IMR-90 (cell line): ENCODE results near the gene DESI1. TPM values are rescaled to one million over a fixed set of nuclear protein-coding genes. Genes with fewer than 3 reads are reported as not detected.
"Not testable (repeated sequence)": the region's sequence is repeated elsewhere in the genome, so short reads cannot be mapped to it uniquely, and the experiment has no call there.

Experiments used
- ATAC-seq: fragments of 200-7000 bp; cut with Tn5 transposase; 2 replicates; pipeline ENCODE4 v1.9.1; 2020; ENCODE audit warnings: low read depth, mild to moderate bottlenecking, moderate library complexity
- BruUV-seq: library from RNA; stranded (reverse); fragments of 400-500 nt; replicated peaks from 2 replicates; lab custom pipeline; 2021; lab: Mats Ljungman, UMichigan
- CTCF ChIA-PET: fragments of 300-600 bp; formaldehyde crosslinking; extraction: SDS; loops from one replicate; lab custom pipeline; 2021; ENCODE audit warnings: antibody characterized with exemption; lab: Yijun Ruan, JAX
- POLR2A ChIA-PET: fragments of 300-600 bp; sonication (Branson Sonifier 250); formaldehyde crosslinking; loops from one replicate; lab custom pipeline; 2022; ENCODE audit warnings: antibody characterized with exemption; ENCODE audit not compliant: unreplicated experiment; lab: Charles Lee
- DNase-seq: peaks from one replicate; pipeline ENCODE4 v3.0.0; 2013
- H2AFZ ChIP-seq: replicated peaks from 2 replicates; pipeline ENCODE3; 2013; ENCODE audit warnings: low read length, mild to moderate bottlenecking; ENCODE audit not compliant: poor library complexity
- H2AK5ac ChIP-seq: 2 replicates; pipeline ENCODE4 v1.6.1; 2013; ENCODE audit warnings: low read depth, low read length, inconsistent platforms
- H2AK9ac ChIP-seq: replicated peaks from 2 replicates; pipeline ENCODE3; 2013; ENCODE audit warnings: mild to moderate bottlenecking, low read depth, low read length, moderate library complexity; ENCODE audit not compliant: poor library complexity
- H2BK120ac ChIP-seq: 2 replicates; pipeline ENCODE4 v1.6.1; 2013; ENCODE audit warnings: low read depth, low read length, inconsistent platforms
- H2BK15ac ChIP-seq: 3 replicates; pipeline ENCODE4 v1.6.1; 2013; ENCODE audit warnings: low read depth, low read length, inconsistent platforms
- H2BK20ac ChIP-seq: 2 replicates; pipeline ENCODE4 v1.6.1; 2013; ENCODE audit warnings: low read depth, mild to moderate bottlenecking, inconsistent platforms, low read length, moderate library complexity
- H2BK5ac ChIP-seq: 2 replicates; pipeline ENCODE4 v1.6.1; 2013; ENCODE audit warnings: mild to moderate bottlenecking, low read depth, low read length, inconsistent platforms; ENCODE audit not compliant: poor library complexity, severe bottlenecking
- H3K14ac ChIP-seq: replicated peaks from 2 replicates; pipeline ENCODE4 v1.6.1; 2013; ENCODE audit warnings: low read depth, low read length, inconsistent platforms
- H3K18ac ChIP-seq: 2 replicates; pipeline ENCODE4 v1.6.1; 2013; ENCODE audit warnings: low read depth, low read length, control low read depth
- H3K23ac ChIP-seq: 2 replicates; pipeline ENCODE4 v1.6.1; 2013; ENCODE audit warnings: low read depth, low read length, inconsistent platforms
- H3K27ac ChIP-seq: 2 replicates; pipeline ENCODE4 v1.5.1; 2013; ENCODE audit warnings: mild to moderate bottlenecking, control low read depth, low read length; ENCODE audit not compliant: insufficient read depth
- H3K27me3 ChIP-seq: 2 replicates; pipeline ENCODE4 v1.6.1; 2013; ENCODE audit warnings: low read length; ENCODE audit not compliant: control insufficient read depth, insufficient read depth
- H3K36me3 ChIP-seq: 2 replicates; pipeline ENCODE4 v1.6.1; 2013; ENCODE audit warnings: low read length, mixed read lengths; ENCODE audit not compliant: control insufficient read depth, insufficient read depth
- H3K4ac ChIP-seq: 2 replicates; pipeline ENCODE4 v1.6.1; 2013; ENCODE audit warnings: low read depth, low read length, inconsistent platforms
- H3K4me1 ChIP-seq: 2 replicates; pipeline ENCODE4 v1.6.1; 2013; ENCODE audit warnings: low read length, mixed read lengths; ENCODE audit not compliant: control insufficient read depth, insufficient read depth
- H3K4me2 ChIP-seq: 2 replicates; pipeline ENCODE4 v1.6.1; 2013; ENCODE audit warnings: low read depth, mild to moderate bottlenecking, control low read depth, low read length, moderate library complexity
- H3K4me3 ChIP-seq: 2 replicates; pipeline ENCODE4 v1.5.1; 2013; ENCODE audit warnings: low read depth, mild to moderate bottlenecking, control low read depth, low read length, moderate library complexity; ENCODE audit not compliant: insufficient read depth
- H3K56ac ChIP-seq: 2 replicates; pipeline ENCODE4 v1.6.1; 2013; ENCODE audit warnings: low read length, inconsistent platforms; ENCODE audit not compliant: insufficient read depth; ENCODE audit errors: extremely low read depth
- H3K79me1 ChIP-seq, 2 experiments: 2 replicates each; pipeline ENCODE4 v1.6.1; 2013; ENCODE audit warnings: low read length in 2 of 2, inconsistent platforms in 1 of 2, low read depth in 1 of 2
- H3K9ac ChIP-seq: 2 replicates; pipeline ENCODE4 v1.6.1; 2013; ENCODE audit warnings: low read depth, low read length, control low read depth
- H3K9me1 ChIP-seq: 2 replicates; pipeline ENCODE4 v1.6.1; 2013; ENCODE audit warnings: low read length, inconsistent platforms; ENCODE audit not compliant: insufficient read depth
- H3K9me3 ChIP-seq: 2 replicates; pipeline ENCODE4 v1.6.1; 2013; ENCODE audit warnings: low read length; ENCODE audit not compliant: control insufficient read depth, insufficient read depth
- H4K20me1 ChIP-seq: 2 replicates; pipeline ENCODE4 v1.6.1; 2013; ENCODE audit warnings: low read length, inconsistent platforms; ENCODE audit not compliant: insufficient read depth
- H4K5ac ChIP-seq: 2 replicates; pipeline ENCODE4 v1.6.1; 2013; ENCODE audit warnings: mild to moderate bottlenecking, low read depth, low read length, control low read depth
- H4K8ac ChIP-seq, 2 experiments: 2 replicates each; pipeline ENCODE4 v1.6.1; 2013; ENCODE audit warnings: low read depth in 2 of 2, low read length in 2 of 2, control low read depth in 1 of 2, inconsistent platforms in 1 of 2
- H4K91ac ChIP-seq: 2 replicates; pipeline ENCODE4 v1.6.1; 2013; ENCODE audit warnings: low read depth, low read length, inconsistent platforms; ENCODE audit not compliant: insufficient read depth
- CEBPB ChIP-seq: IDR thresholded peaks from 2 replicates; pipeline ENCODE4 v1.6.1; 2012; ENCODE audit warnings: low read depth, low read length, improper control_type of control experiment
- MAZ ChIP-seq: IDR thresholded peaks from 2 replicates; pipeline ENCODE4 v1.6.1; 2012; ENCODE audit warnings: low read depth, mild to moderate bottlenecking, low read length, improper control_type of control experiment, moderate library complexity, borderline replicate concordance
- POLR2A ChIP-seq: IDR thresholded peaks from 2 replicates; pipeline ENCODE4 v1.6.1; 2012; ENCODE audit warnings: mild to moderate bottlenecking, low read depth, low read length
- WGBS, 2 experiments: methylation state at CpG; one replicate each; pipeline versions ENCODE4 v1.1.5 to v1.1.7; 2013; ENCODE audit warnings: missing lambda C conversion rate in 2 of 2; ENCODE audit not compliant: insufficient read length in 1 of 2; ENCODE audit errors: extremely low coverage in 2 of 2; 5-methylcytosine and 5-hydroxymethylcytosine counted together
- dilution Hi-C: fragments of 300-500 bp; cut with HindIII; formaldehyde crosslinking; loops from one replicate; pipeline ENCODE4 v1.14.3; 2018; ENCODE audit warnings: low sequenced_read_pairs; ENCODE audit not compliant: unreplicated experiment
- in situ Hi-C: fragments of 300-500 bp; cut with MboI; formaldehyde crosslinking; loops from 3 replicates; pipeline ENCODE4 v1.14.3; 2019; ENCODE audit warnings: low sequenced_read_pairs, inconsistent platforms, mixed read lengths
- intact Hi-C: fragments of 100-400 bp; cut with micrococcal nuclease; formaldehyde crosslinking; loops from 2 replicates; pipeline ENCODE4 v1.10.0; 2022
- polyA plus RNA-seq, 3 experiments: library from polyadenylated mRNA; depleted of rRNA; stranded (reverse); fragments of >200 nt; gene quantifications; 2 replicates each; pipeline ENCODE4 v1.2.3, GENCODE V29; 2012; ENCODE audit warnings: low replicate concordance in 1 of 3
- total RNA-seq: library from RNA; depleted of rRNA; stranded (reverse); fragments of >200 nt; gene quantifications from 2 replicates; pipeline ENCODE4 v1.2.3, GENCODE V29; 2012

DESI1 gene
- total and polyA plus RNA-seq, 2 of the 4 experiments (the other 2 are of a cell fraction) = 14.5 to 24.9 TPM

DNA sequence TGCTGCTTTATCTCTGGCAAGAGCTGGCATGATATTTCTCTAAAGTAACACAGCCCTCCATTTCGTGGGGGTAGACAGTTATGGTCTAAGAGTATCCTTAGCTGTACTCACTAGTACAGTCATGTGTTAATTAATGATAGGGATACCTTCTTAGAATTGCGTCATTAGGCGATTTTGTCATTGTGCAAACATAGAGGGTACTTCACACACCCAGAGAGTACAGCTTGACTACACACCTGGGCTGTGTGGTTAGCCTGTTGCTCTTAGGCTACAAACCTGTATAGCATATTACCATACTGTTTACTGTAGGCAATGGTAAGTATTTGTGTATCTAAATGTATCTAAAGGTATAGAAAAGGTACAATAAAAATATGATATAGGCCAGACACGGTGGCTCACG lies 17.3 kb upstream of the DESI1 start:
- no peak overlapping the region for H2AK9ac ChIP-seq
- BruUV-seq = no TSS peak
- 90% methylated on average over 2 of the region's 5 CpGs; no CpG with 5 or more reads in 1 of the 2 experiments for WGBS, 2 experiments
- H3K4me3 ChIP-seq = no peak overlapping the region
- no peak overlapping the region for H2AK5ac ChIP-seq
- no peak overlapping the region for H2BK5ac ChIP-seq
- no peaks in the 10 kb centered on the region for H3K4me1 ChIP-seq
- no peak overlapping the region for H2BK120ac ChIP-seq
- peaks cover 66% of the 10 kb centered on the region for H3K36me3 ChIP-seq
- DNase-seq (no peak), ATAC-seq (no peak)
- H3K9me3 ChIP-seq = no peaks in the 10 kb centered on the region
- ChIA-PET CTCF (interaction anchor here (0.6 kb wide), 1 partner anchor 220 kb away, joined by 3 read pairs; no protein-coding TSS in a partner anchor), POLR2A (no interaction called here)
- in situ Hi-C loops (no loop called here), intact Hi-C loops (no loop called here), dilution Hi-C loops (no loop called here)
- H3K27me3 ChIP-seq = no peaks in the 10 kb centered on the region
- no peak overlapping the region for H3K56ac ChIP-seq
- H3K9me1 ChIP-seq = peaks cover 7% of the 10 kb centered on the region; the same call in 1 of the 2 replicates
- 0 out of 2 replicates have a peak, but pooled peaks have one; percentile 29 for TF ChIP-seq CEBPB
- TF ChIP-seq MAZ = no peak
- TF ChIP-seq POLR2A = no peak
- H2BK15ac ChIP-seq = no peak overlapping the region
- H4K20me1 ChIP-seq = peaks cover 16% of the 10 kb centered on the region
- no peak overlapping the region for H3K23ac ChIP-seq
- no peak overlapping the region for H3K4me2 ChIP-seq
- H2BK20ac ChIP-seq = no peak overlapping the region
- no peak overlapping the region for H3K4ac ChIP-seq
- H4K5ac ChIP-seq = no peak overlapping the region
- no peak overlapping the region for H3K14ac ChIP-seq
- H3K79me1 ChIP-seq = peaks cover 41 to 56% of the 10 kb centered on the region in 2 experiments
- H2AFZ ChIP-seq = no peak overlapping the region
- H4K8ac ChIP-seq = no peak overlapping the region
- H4K91ac ChIP-seq = no peak overlapping the region
- H3K9ac ChIP-seq = no peak overlapping the region
- H3K27ac ChIP-seq = no peak overlapping the region
- H3K18ac ChIP-seq = no peak overlapping the region

DNA sequence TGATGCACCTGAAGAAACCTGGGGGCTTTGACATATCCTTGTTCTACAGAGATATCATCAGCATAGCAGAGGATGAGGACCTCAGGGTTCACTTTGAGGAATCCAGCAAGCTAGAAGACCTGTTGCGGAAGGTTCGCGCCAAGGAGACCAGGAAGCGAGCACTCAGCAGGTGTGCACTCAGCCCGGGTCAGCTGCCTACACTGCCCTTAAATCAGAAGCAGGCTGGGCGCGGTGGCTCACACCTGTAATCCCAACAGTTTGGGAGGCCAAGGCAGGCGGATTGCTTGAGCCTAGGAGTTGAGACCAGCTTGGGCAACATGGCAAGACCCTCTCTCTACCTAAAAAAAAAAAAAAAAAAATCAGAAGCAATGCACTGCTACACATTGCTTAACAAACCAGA lies 16.8 kb upstream of the DESI1 start:
- H2AK5ac ChIP-seq, intact Hi-C loops, POLR2A ChIA-PET, H3K4ac ChIP-seq, H2BK120ac ChIP-seq, H3K23ac ChIP-seq, in situ Hi-C loops, H2BK5ac ChIP-seq, H3K4me1 ChIP-seq, H3K9ac ChIP-seq, H3K18ac ChIP-seq, H4K5ac ChIP-seq, DNase-seq, H3K56ac ChIP-seq, ATAC-seq, H2AK9ac ChIP-seq, H2BK20ac ChIP-seq, H3K4me3 ChIP-seq, H4K91ac ChIP-seq, H3K14ac ChIP-seq, CTCF ChIA-PET, H3K9me1 ChIP-seq, H2BK15ac ChIP-seq, H3K27me3 ChIP-seq, BruUV-seq, H3K4me2 ChIP-seq, H2AFZ ChIP-seq, dilution Hi-C loops, H4K8ac ChIP-seq, H3K27ac ChIP-seq, H3K9me3 ChIP-seq: not testable (repeated sequence)
- H3K36me3 ChIP-seq = peaks cover 62% of the 10 kb centered on the region
- H3K79me1 ChIP-seq = peaks cover 38 to 53% of the 10 kb centered on the region in 2 experiments
- 100% methylated on average over 3 of the region's 8 CpGs; no CpG with 5 or more reads in 1 of the 2 experiments for WGBS, 2 experiments
- H4K20me1 ChIP-seq = peaks cover 14% of the 10 kb centered on the region
